ENCODE results near the gene IPO13. TPM values are rescaled to one million over a fixed set of nuclear protein-coding genes. Genes with fewer than 3 reads are reported as not detected.

IPO13 gene
- total RNA-seq, 1 experiment from 2014 or later, result 25.0 TPM

- Histone ChIP-seq H3K4me3 (no peak overlapping the region), H3K4me1 (replicated peaks; ENCODE audit: insufficient read depth) (no peaks in the 10 kb centered on the region), H2AFZ (no peak overlapping the region), H3K36me3 (ENCODE audit: low read depth) (peaks cover 9% of the 10 kb centered on the region; the same call in 1 of the 2 replicates), H3K79me2 (ENCODE audit: low read depth) (no peaks in the 10 kb centered on the region), H3K9me3 (ENCODE audit: insufficient read depth, low read depth) (no peaks in the 10 kb centered on the region), H3K9me2 (ENCODE audit: insufficient read depth) (no peaks in the 10 kb centered on the region), H4K20me1 (ENCODE audit: insufficient read depth) (peaks cover 35% of the 10 kb centered on the region), H3K4me2 (no peak overlapping the region), H3K27me3 (ENCODE audit: insufficient read depth, low read depth) (no peaks in the 10 kb centered on the region), H3K27ac (no peak overlapping the region), H3F3A (ENCODE audit: insufficient read depth, low read depth) (no peaks in the 10 kb centered on the region)
- DNase-seq, result no peak
- CTCF ChIA-PET, result interaction anchor here (1.1 kb wide), 1 partner anchor 10 kb away, joined by 3 read pairs; no protein-coding TSS in a partner anchor
- intact Hi-C loops (cut with micrococcal nuclease; ENCODE audit: unreplicated experiment), result no loop called here
- TF ChIP-seq EZH2 (IDR thresholded peaks at IDR 0.05; ENCODE audit: low read depth), result no peak
- TF ChIP-seq CTCF (conservative IDR thresholded peaks at IDR 0.05), result no peak
- POLR2A ChIA-PET (ENCODE audit: unreplicated experiment), result no interaction called here
- BruUV-seq (replicated peaks), result no TSS peak
These were observed 68.5 kb downstream of the IPO13 start for GRCh38 chr1:44015206-44015605.

DNA sequence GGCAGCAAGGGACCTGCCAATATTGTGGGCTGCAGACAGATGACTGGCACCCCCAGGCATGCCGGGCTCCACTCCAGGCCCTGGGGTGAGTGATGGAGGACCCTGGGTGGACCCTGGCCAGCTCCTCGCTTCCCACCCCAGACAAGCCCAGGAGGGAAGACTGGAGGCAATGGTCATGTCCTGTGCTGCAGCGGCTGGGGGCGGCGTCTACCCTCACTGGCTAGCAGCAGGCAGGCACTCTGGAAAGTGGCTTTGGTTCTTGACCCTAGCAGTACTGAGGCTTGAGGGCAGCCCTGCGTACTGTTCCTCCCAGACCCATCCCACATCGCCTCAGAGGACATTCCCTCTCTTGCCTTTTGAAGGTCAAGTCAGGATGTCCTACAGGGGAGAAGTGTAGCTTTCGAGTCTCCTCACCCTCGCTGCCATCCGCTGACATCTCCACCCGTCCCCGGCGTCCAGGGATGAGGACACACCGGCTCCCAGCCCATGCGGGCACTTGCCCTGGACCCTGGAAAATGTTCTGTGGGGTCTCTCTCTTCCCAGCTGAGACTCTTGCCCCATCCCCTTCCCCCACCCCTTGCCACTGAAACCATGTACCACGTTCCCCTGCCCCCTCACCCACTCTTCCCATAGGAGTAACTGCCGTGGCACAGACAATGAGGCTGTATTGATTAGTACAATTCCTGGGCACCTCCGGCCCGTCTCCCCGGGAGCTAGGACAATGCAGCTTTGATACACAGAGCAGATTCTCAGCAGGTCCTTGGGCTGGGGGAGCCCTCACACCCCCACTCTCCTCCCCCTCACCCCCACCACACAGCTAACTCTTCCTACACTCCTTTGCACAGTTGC is 69.5 kb downstream of the IPO13 start:
- no peaks in the 10 kb centered on the region for H3K79me2 ChIP-seq (ENCODE audit: low read depth)
- no peak overlapping the region for H3K4me3 ChIP-seq
- no peak overlapping the region for H2AFZ ChIP-seq
- H3K9me2 ChIP-seq (ENCODE audit: insufficient read depth), result no peaks in the 10 kb centered on the region
- no TSS peak for BruUV-seq (replicated peaks)
- H4K20me1 ChIP-seq (ENCODE audit: insufficient read depth), result peaks cover 33% of the 10 kb centered on the region; the same call in 1 of the 2 replicates
- CTCF ChIA-PET, result interaction anchor here (0.7 kb wide), 1 partner anchor 35 kb away, joined by 3 read pairs; no protein-coding TSS in a partner anchor
- intact Hi-C loops (cut with micrococcal nuclease; ENCODE audit: unreplicated experiment), result no loop called here
- peaks cover 16% of the 10 kb centered on the region; the same call in 1 of the 2 replicates for H3K36me3 ChIP-seq (ENCODE audit: low read depth)
- POLR2A ChIA-PET (ENCODE audit: unreplicated experiment), result no interaction called here
- no peaks in the 10 kb centered on the region for H3K9me3 ChIP-seq (ENCODE audit: insufficient read depth, low read depth)
- no peaks in the 10 kb centered on the region for H3F3A ChIP-seq (ENCODE audit: insufficient read depth, low read depth)
- H3K4me1 ChIP-seq (replicated peaks; ENCODE audit: insufficient read depth), result no peaks in the 10 kb centered on the region
- H3K27ac ChIP-seq, result no peak overlapping the region
- H3K27me3 ChIP-seq (ENCODE audit: insufficient read depth, low read depth), result no peaks in the 10 kb centered on the region
- no peak overlapping the region for H3K4me2 ChIP-seq
- DNase-seq, result no peak
- TF ChIP-seq EZH2 (IDR thresholded peaks at IDR 0.05; ENCODE audit: low read depth) (no peak), CTCF (conservative IDR thresholded peaks at IDR 0.05) (no peak)

- Histone ChIP-seq H3K9me2 (ENCODE audit: insufficient read depth) (no peaks in the 10 kb centered on the region), H3K4me2 (no peak overlapping the region), H3K4me1 (replicated peaks; ENCODE audit: insufficient read depth) (no peaks in the 10 kb centered on the region), H3K79me2 (ENCODE audit: low read depth) (no peaks in the 10 kb centered on the region; the same call in 1 of the 2 replicates), H3F3A (ENCODE audit: insufficient read depth, low read depth) (no peaks in the 10 kb centered on the region), H3K4me3 (no peak overlapping the region), H3K27ac (no peak overlapping the region), H3K9me3 (ENCODE audit: insufficient read depth, low read depth) (no peaks in the 10 kb centered on the region), H4K20me1 (ENCODE audit: insufficient read depth) (peaks cover 33% of the 10 kb centered on the region; the same call in 1 of the 2 replicates), H3K27me3 (ENCODE audit: insufficient read depth, low read depth) (no peaks in the 10 kb centered on the region), H2AFZ (no peak overlapping the region), H3K36me3 (ENCODE audit: low read depth) (peaks cover 21% of the 10 kb centered on the region)
- no peak for TF ChIP-seq CTCF (conservative IDR thresholded peaks at IDR 0.05)
- TF ChIP-seq EZH2 (IDR thresholded peaks at IDR 0.05; ENCODE audit: low read depth), result no peak
- intact Hi-C loops (cut with micrococcal nuclease; ENCODE audit: unreplicated experiment), result no loop called here
- POLR2A ChIA-PET (ENCODE audit: unreplicated experiment), result no interaction called here
- CTCF ChIA-PET, result interaction anchor here (0.7 kb wide), 1 partner anchor 34 kb away, joined by 3 read pairs; no protein-coding TSS in a partner anchor
- DNase-seq, result no peak
- BruUV-seq (replicated peaks), result no TSS peak
These were observed 70.2 kb downstream of the IPO13 start for GRCh38 chr1:44016890-44017400.

Other genes with a start within 250 kb of the IPO13 start
- 19.3 and 22.4 TPM in 2 replicates for gene ST3GAL3, start 239.4 kb upstream of the IPO13 start, total RNA-seq (2021)
- gene ARTN, start 13.1 kb upstream of the IPO13 start, total RNA-seq (2021), result 17.4 and 33.6 TPM in 2 replicates
- 32.8 and 37.8 TPM in 2 replicates for gene DPH2, start 23.1 kb downstream of the IPO13 start, total RNA-seq (2021)
- gene ATP6V0B, start 28.0 kb downstream of the IPO13 start, total RNA-seq (2021), result 110 and 125 TPM in 2 replicates
- 66.2 and 72.9 TPM in 2 replicates for gene B4GALT2, start 32.3 kb downstream of the IPO13 start, total RNA-seq (2021)
- gene CCDC24, start 44.6 kb downstream of the IPO13 start, total RNA-seq (2021), result 47.9 and 56.5 TPM in 2 replicates
- 57.7 and 70.1 TPM in 2 replicates for gene SLC6A9, start 84.5 kb downstream of the IPO13 start, total RNA-seq (2021)
- gene KLF17, start 171.9 kb downstream of the IPO13 start, total RNA-seq (2021), result not detected in 2 replicates
- not detected in 2 replicates for gene KLF18, start 194.7 kb downstream of the IPO13 start, total RNA-seq (2021)